ENCODE data around the gene GTF2B. TPM values are rescaled to one million over a fixed set of nuclear protein-coding genes. Genes with fewer than 3 reads are reported as not detected.
"Not testable (repeated sequence)": the region's sequence is repeated elsewhere in the genome, so short reads cannot be mapped to it uniquely, and the experiment has no call there.

GTF2B gene
- total RNA-seq, 1 donor from 2014 or later: 28.3 TPM

DNA sequence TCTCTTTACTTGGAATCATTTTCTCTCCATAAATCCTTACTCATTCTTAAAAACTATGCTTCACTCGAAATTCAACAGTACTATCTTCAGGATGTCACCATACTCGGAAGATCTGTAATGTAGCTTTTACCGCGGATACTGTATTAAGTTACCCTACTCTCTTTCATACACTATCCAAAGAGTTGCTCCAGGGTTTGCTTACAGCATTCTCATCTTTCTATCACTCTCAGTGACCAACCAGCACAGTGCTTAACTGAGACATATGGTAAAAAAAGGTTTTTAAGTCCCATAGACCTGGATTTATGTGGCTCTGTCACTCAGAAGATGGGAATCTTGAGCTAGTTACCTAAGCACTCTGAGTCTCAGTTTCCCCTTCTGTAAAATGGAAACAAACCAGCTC lies 15.8 kb downstream of the GTF2B start:
- Histone ChIP-seq H3K9me3 (ENCODE audit: insufficient read depth, low read depth, low read length) (no peaks in the 10 kb centered on the region), H3K4me3 (ENCODE audit: insufficient read depth, low read depth, low read length) (no peak overlapping the region), H3K27me3 (ENCODE audit: insufficient read depth, low read length) (no peaks in the 10 kb centered on the region), H2AFZ (ENCODE audit: low read depth, low read length) (no peak overlapping the region), H3K36me3 (ENCODE audit: insufficient read depth, low read length) (peaks cover 5% of the 10 kb centered on the region), H3K9ac (ENCODE audit: low read length) (no peak overlapping the region), H3K27ac (ENCODE audit: low read depth, low read length) (no peak overlapping the region), H3K4me2 (ENCODE audit: low read length) (no peak overlapping the region), H4K20me1 (ENCODE audit: insufficient read depth, low read length) (peaks cover 42% of the 10 kb centered on the region), H3K79me2 (ENCODE audit: insufficient read depth, low read length) (peaks cover 78% of the 10 kb centered on the region), H3K4me1 (ENCODE audit: insufficient read depth, low read length) (no peaks in the 10 kb centered on the region)
- no peaks in the 10 kb centered on the region for H3K9me3 Mint-ChIP-seq (ENCODE audit: unreplicated experiment)
- FAIRE-seq (no peak), DNase-seq (ENCODE audit: low read depth) (no peak)
- no peak overlapping the region for H3K4me3 Mint-ChIP-seq (ENCODE audit: unreplicated experiment)
- no peak for TF ChIP-seq EZH2 (IDR thresholded peaks at IDR 0.05; ENCODE audit: insufficient read depth, low read length)
- TF ChIP-seq, protein P1, sequence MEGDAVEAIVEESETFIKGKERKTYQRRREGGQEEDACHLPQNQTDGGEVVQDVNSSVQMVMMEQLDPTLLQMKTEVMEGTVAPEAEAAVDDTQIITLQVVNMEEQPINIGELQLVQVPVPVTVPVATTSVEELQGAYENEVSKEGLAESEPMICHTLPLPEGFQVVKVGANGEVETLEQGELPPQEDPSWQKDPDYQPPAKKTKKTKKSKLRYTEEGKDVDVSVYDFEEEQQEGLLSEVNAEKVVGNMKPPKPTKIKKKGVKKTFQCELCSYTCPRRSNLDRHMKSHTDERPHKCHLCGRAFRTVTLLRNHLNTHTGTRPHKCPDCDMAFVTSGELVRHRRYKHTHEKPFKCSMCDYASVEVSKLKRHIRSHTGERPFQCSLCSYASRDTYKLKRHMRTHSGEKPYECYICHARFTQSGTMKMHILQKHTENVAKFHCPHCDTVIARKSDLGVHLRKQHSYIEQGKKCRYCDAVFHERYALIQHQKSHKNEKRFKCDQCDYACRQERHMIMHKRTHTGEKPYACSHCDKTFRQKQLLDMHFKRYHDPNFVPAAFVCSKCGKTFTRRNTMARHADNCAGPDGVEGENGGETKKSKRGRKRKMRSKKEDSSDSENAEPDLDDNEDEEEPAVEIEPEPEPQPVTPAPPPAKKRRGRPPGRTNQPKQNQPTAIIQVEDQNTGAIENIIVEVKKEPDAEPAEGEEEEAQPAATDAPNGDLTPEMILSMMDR (IDR thresholded peaks at IDR 0.05; ENCODE audit: insufficient read depth, low read depth, low read length): no peak
- no peak overlapping the region for H3K27ac Mint-ChIP-seq (ENCODE audit: unreplicated experiment)
- no peaks in the 10 kb centered on the region for H3K4me1 Mint-ChIP-seq (ENCODE audit: low read depth, unreplicated experiment)
- no peaks in the 10 kb centered on the region for H3K36me3 Mint-ChIP-seq (ENCODE audit: low read depth, unreplicated experiment)
- H3K27me3 Mint-ChIP-seq (ENCODE audit: low read depth, unreplicated experiment): no peaks in the 10 kb centered on the region

- TF ChIP-seq, protein P1 (IDR thresholded peaks at IDR 0.05; ENCODE audit: insufficient read depth, low read depth, low read length): no peak
- no peak for TF ChIP-seq EZH2 (IDR thresholded peaks at IDR 0.05; ENCODE audit: insufficient read depth, low read length)
Measured at GRCh38 chr1:88873737-88874349, 17.5 kb downstream of the GTF2B start.

GRCh38 chr1:88869644-88870043 lies 21.7 kb downstream of the GTF2B start:
- not testable (repeated sequence) for H3K27ac Mint-ChIP-seq (ENCODE audit: unreplicated experiment); H3K9me3 ChIP-seq (ENCODE audit: insufficient read depth, low read depth, low read length); H3K4me3 ChIP-seq (ENCODE audit: insufficient read depth, low read depth, low read length); FAIRE-seq; H3K4me2 ChIP-seq (ENCODE audit: low read length); H3K27me3 Mint-ChIP-seq (ENCODE audit: low read depth, unreplicated experiment); DNase-seq (ENCODE audit: low read depth); H3K4me1 ChIP-seq (ENCODE audit: insufficient read depth, low read length); H2AFZ ChIP-seq (ENCODE audit: low read depth, low read length); H3K9me3 Mint-ChIP-seq (ENCODE audit: unreplicated experiment); H3K36me3 Mint-ChIP-seq (ENCODE audit: low read depth, unreplicated experiment); H3K36me3 ChIP-seq (ENCODE audit: insufficient read depth, low read length); H3K9ac ChIP-seq (ENCODE audit: low read length); H3K27me3 ChIP-seq (ENCODE audit: insufficient read depth, low read length); H3K27ac ChIP-seq (ENCODE audit: low read depth, low read length); H3K4me3 Mint-ChIP-seq (ENCODE audit: unreplicated experiment)
- H3K4me1 Mint-ChIP-seq (ENCODE audit: low read depth, unreplicated experiment): peaks cover 14% of the 10 kb centered on the region
- peaks cover 40% of the 10 kb centered on the region for H4K20me1 ChIP-seq (ENCODE audit: insufficient read depth, low read length)
- peaks cover 87% of the 10 kb centered on the region for H3K79me2 ChIP-seq (ENCODE audit: insufficient read depth, low read length)

More at GRCh38 chr1:88873737-88874349, 17.5 kb downstream of the GTF2B start:
- H3K9me3 ChIP-seq (ENCODE audit: insufficient read depth, low read depth, low read length): no peaks in the 10 kb centered on the region
- H3K36me3 Mint-ChIP-seq (ENCODE audit: low read depth, unreplicated experiment): peaks cover 2% of the 10 kb centered on the region
- DNase-seq (ENCODE audit: low read depth) (no peak), FAIRE-seq (no peak)
- H3K27ac Mint-ChIP-seq (ENCODE audit: unreplicated experiment): no peak overlapping the region
- no peak overlapping the region for H2AFZ ChIP-seq (ENCODE audit: low read depth, low read length)
- H3K4me3 Mint-ChIP-seq (ENCODE audit: unreplicated experiment): no peak overlapping the region
- no peak overlapping the region for H3K4me3 ChIP-seq (ENCODE audit: insufficient read depth, low read depth, low read length)
- H3K27me3 Mint-ChIP-seq (ENCODE audit: low read depth, unreplicated experiment): no peaks in the 10 kb centered on the region
- H3K4me1 ChIP-seq (ENCODE audit: insufficient read depth, low read length): no peaks in the 10 kb centered on the region
- H3K79me2 ChIP-seq (ENCODE audit: insufficient read depth, low read length): peaks cover 88% of the 10 kb centered on the region
- H3K27ac ChIP-seq (ENCODE audit: low read depth, low read length): no peak overlapping the region
- no peaks in the 10 kb centered on the region for H3K4me1 Mint-ChIP-seq (ENCODE audit: low read depth, unreplicated experiment)
- peaks cover 42% of the 10 kb centered on the region for H4K20me1 ChIP-seq (ENCODE audit: insufficient read depth, low read length)
- no peaks in the 10 kb centered on the region for H3K36me3 ChIP-seq (ENCODE audit: insufficient read depth, low read length)
- no peak overlapping the region for H3K4me2 ChIP-seq (ENCODE audit: low read length)
- H3K9me3 Mint-ChIP-seq (ENCODE audit: unreplicated experiment): no peaks in the 10 kb centered on the region
- no peaks in the 10 kb centered on the region for H3K27me3 ChIP-seq (ENCODE audit: insufficient read depth, low read length)
- H3K9ac ChIP-seq (ENCODE audit: low read length): no peak overlapping the region

Measured in astrocyte (in vitro differentiated cells and primary cell).